Activated CD4-positive, CD25-positive, alpha-beta regulatory T cell (primary cell): ENCODE data around the gene NEURL1.
"Not testable (repeated sequence)": the region's sequence is repeated elsewhere in the genome, so short reads cannot be mapped to it uniquely, and the experiment has no call there.

Experiments used
- DNase-seq, 4 experiments: peaks; one replicate each; lab custom pipeline; 2025; lab: John Stamatoyannopoulos, UW

NEURL1 gene

GRCh38 chr10:103626178-103626577 lies 132.7 kb downstream of the NEURL1 start:
- DNase-seq = no peak

DNA sequence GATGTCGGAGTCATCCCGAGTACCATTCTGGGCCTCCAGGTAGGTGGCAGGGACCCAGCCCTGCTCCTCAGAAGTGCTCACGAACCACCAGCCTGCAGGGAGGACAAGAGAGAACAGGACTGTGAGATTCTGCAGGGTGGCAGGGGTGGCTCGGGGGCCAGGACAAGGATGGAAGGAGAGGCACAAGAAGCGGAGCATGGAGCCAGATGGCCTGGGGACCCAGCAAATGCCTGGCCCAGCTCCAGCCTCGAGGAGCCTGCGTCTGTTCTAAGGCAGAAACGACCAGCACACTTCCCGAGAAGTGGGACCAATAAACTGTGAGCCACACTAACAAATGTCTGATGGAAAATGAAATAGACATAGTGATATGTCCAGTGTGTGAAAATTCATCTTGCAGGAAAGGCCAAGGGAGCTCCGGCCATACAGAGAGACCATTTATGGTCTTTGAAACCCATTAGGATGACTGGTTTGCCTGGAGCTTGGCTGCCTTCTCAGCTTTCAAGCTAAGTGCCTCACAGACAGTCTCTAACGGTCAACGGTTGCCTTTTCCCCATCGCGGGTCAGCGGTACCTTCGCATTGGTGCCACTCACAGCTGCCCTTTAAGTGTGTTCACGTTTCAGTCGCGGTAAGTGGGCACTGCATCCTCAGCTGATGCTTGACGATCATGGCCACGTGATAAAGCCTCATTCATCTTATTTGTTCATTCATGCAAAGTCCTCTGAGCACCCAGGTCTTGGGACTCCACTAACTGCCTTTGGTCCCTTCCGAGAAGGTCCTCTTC lies 133.8 kb downstream of the NEURL1 start:
- DNase-seq = no peak

GRCh38 chr10:103627893-103628292 lies 134.4 kb downstream of the NEURL1 start:
- no peak for DNase-seq

GRCh38 chr10:103629581-103629980 lies 136.1 kb downstream of the NEURL1 start:
- no peak for DNase-seq

GRCh38 chr10:103630156-103630555 lies 136.7 kb downstream of the NEURL1 start:
- no peak for DNase-seq

DNA sequence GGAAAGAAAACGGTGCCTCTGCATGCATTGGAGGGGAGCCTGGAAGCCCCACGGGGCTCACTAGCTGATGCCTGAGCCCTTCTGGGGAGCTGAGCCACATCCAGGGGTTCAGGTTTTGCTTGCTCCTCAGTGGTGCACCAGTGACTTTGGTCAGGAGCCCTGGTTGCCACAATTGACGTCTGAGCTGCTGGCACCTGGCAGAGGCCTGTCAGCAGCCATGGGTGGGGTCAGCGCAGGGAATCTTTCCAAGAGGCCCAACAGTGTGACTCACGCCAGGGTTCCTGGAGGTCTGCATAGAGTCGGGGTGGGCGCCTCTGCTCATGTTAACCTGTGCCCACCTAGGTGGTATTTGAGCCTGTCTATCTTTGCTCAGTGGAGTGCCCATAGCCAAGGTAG lies 138.7 kb downstream of the NEURL1 start:
- DNase-seq = no peak

- not testable (repeated sequence) for DNase-seq
These were observed 139.4 kb downstream of the NEURL1 start for GRCh38 chr10:103632871-103633270.

- DNase-seq = no peak
These were observed 140.3 kb downstream of the NEURL1 start for GRCh38 chr10:103633846-103634245.

- no peak for DNase-seq
These were observed 142.1 kb downstream of the NEURL1 start for GRCh38 chr10:103635580-103635979.

GRCh38 chr10:103636492-103636891 lies 143.0 kb downstream of the NEURL1 start:
- DNase-seq = no peak

- no peak for DNase-seq
These were observed 143.5 kb downstream of the NEURL1 start for GRCh38 chr10:103637011-103637410.

DNA sequence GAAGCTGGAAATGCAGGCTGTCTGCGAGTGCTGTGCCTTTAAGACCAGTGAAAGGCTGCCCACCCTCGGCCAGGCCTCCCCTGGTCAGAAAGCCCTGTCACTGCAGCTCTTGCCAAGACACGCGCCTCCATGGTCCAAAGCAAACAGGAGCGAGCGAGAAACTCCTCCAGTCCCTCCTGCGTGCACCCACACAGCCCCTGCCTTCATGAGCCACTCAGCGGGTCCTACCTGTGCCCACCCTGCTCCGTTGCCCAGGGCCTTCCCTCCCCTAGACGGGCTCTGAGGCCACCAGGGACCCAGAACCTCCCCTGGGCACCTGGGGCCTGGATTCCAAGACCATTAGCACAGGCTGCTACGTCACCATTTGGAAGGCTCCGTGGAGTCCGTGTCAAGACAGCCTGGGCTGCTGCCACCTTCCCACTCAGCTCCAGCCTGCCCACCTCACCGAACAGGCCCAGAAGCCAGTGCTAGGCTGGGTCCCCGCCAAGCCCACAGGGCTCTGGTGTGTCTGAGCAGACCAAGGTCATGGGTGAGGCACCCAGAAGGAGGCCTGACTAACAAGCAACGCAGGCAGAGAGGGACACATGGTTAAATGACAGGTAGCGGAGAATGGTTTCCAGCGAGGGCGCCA lies 144.5 kb downstream of the NEURL1 start:
- no peak for DNase-seq

DNA sequence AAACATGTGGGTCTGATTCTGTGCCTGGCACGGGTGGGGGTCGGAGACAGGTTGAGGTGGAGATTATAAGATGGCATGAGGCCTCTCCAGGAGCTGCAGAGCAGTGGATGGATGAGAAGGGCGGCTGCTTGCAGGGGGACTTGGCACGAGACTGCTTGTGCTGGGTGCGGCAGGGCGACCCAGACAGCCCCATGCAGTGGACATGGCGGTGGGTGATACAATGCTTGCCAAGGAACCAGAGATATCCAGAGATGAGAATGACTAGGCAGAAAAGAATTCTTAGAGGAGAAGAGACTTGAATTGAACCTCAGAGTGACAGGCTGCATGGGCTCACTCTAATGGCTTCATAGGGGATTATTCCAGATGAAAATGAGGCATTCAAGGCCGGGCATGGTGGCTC lies 145.4 kb downstream of the NEURL1 start:
- DNase-seq = no peak

GRCh38 chr10:103640436-103641181 lies 147.1 kb downstream of the NEURL1 start:
- no peak for DNase-seq

DNA sequence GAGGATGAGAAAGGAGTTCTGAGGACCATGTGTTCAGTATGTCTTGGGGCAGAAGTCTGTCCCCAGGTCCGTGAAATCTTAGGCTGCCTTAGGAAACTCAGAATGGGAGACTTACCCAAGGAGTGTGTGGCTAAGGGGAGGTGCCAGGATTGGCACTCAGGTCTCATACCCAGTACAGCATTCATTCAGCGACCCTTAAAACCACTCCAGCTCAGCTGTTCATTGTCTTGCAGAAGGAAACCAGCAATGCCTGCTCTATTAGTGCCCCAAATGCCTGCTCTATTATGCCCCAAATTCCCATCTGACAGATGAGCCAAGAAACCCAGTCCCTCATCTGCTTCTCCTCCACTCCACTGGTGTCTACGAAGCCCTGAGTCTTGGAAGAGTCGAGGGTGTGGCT lies 147.8 kb downstream of the NEURL1 start:
- DNase-seq = no peak
